HEK293T (cell line): ENCODE measurements around the gene MTA1.

Experiments
- CTCF ChIA-PET: fragments of 350-600 bp; formaldehyde crosslinking; extraction: SDS; loops from one replicate; lab custom pipeline; 2021; ENCODE audit warnings: antibody characterized with exemption, inconsistent platforms; lab: Yijun Ruan, JAX
- POLR2A ChIA-PET: fragments of 350-600 bp; formaldehyde crosslinking; extraction: SDS; loops from one replicate; lab custom pipeline; 2020; ENCODE audit warnings: antibody characterized with exemption, inconsistent platforms; lab: Yijun Ruan, JAX
- DNase-seq: peaks from one replicate; pipeline ENCODE4 v3.0.0; 2012; ENCODE audit warnings: mixed read lengths; ENCODE audit errors: extremely low spot score
- ARNT ChIP-seq: fragments of 450-650 bp; IDR thresholded peaks from 2 replicates; pipeline ENCODE4 v1.6.1; 2017; ENCODE audit warnings: mild to moderate bottlenecking
- BHLHE40 ChIP-seq: fragments of 450-650 bp; IDR thresholded peaks from 2 replicates; pipeline ENCODE4 v1.6.1; 2016; ENCODE audit warnings: mild to moderate bottlenecking, moderate library complexity, borderline replicate concordance
- CTBP1 ChIP-seq: fragments of 450-650 bp; IDR thresholded peaks from 2 replicates; pipeline ENCODE4 v1.6.1; 2016; ENCODE audit warnings: borderline replicate concordance
- ELF4 ChIP-seq: fragments of 450-650 bp; IDR thresholded peaks from 2 replicates; pipeline ENCODE4 v1.6.1; 2017; ENCODE audit warnings: antibody characterized with exemption
- FOXA1 ChIP-seq: fragments of 450-650 bp; IDR thresholded peaks from 2 replicates; pipeline ENCODE4 v1.6.1; 2016; ENCODE audit warnings: mild to moderate bottlenecking
- FOXK2 ChIP-seq: fragments of 450-650 bp; IDR thresholded peaks from 2 replicates; pipeline ENCODE4 v1.6.1; 2016; ENCODE audit warnings: mild to moderate bottlenecking
- FOXM1 ChIP-seq: fragments of 450-650 bp; IDR thresholded peaks from 2 replicates; pipeline ENCODE4 v1.6.1; 2017; ENCODE audit warnings: mild to moderate bottlenecking, borderline replicate concordance
- HDGF ChIP-seq: fragments of 450-650 bp; IDR thresholded peaks from 2 replicates; pipeline ENCODE4 v1.6.1; 2017; ENCODE audit warnings: antibody characterized with exemption, borderline replicate concordance
- L3MBTL2 ChIP-seq: fragments of 450-650 bp; conservative IDR thresholded peaks from 2 replicates; pipeline ENCODE4 v1.6.1; 2016; ENCODE audit warnings: mild to moderate bottlenecking
- LEF1 ChIP-seq: fragments of 450-650 bp; IDR thresholded peaks from 2 replicates; pipeline ENCODE4 v1.6.1; 2017; ENCODE audit warnings: mild to moderate bottlenecking, borderline replicate concordance
- NFRKB ChIP-seq: fragments of 450-650 bp; IDR thresholded peaks from 2 replicates; pipeline ENCODE4 v1.6.1; 2016; ENCODE audit warnings: mild to moderate bottlenecking, moderate library complexity
- PKNOX1 ChIP-seq: fragments of 450-650 bp; IDR thresholded peaks from 2 replicates; pipeline ENCODE4 v1.6.1; 2016
- SP1 ChIP-seq: fragments of 450-650 bp; IDR thresholded peaks from 2 replicates; pipeline ENCODE4 v1.6.1; 2017
- SUZ12 ChIP-seq: fragments of 450-650 bp; IDR thresholded peaks from 2 replicates; pipeline ENCODE4 v1.6.1; 2016; ENCODE audit warnings: mild to moderate bottlenecking
- TARDBP ChIP-seq: fragments of 450-650 bp; IDR thresholded peaks from 2 replicates; pipeline ENCODE4 v1.6.1; 2016
- ZNF384 ChIP-seq: fragments of 450-650 bp; IDR thresholded peaks from 2 replicates; pipeline ENCODE4 v1.6.1; 2016

The MTA1 gene

GRCh38 chr14:105450123-105450505 is 30.5 kb downstream of the MTA1 start:
- ChIA-PET CTCF (no interaction called here), POLR2A (no interaction called here)
- no peak for DNase-seq
- TF ChIP-seq SUZ12 (no peak), ZNF384 (no peak), TARDBP (no peak), L3MBTL2 (no peak), CTBP1 (no peak), SP1 (no peak), FOXA1 (no peak)

- DNase-seq = no peak
- TF ChIP-seq CTBP1 (no peak), FOXM1 (no peak), NFRKB (no peak), TARDBP (no peak), HDGF (no peak), ARNT (no peak), FOXA1 (no peak), SP1 (no peak), LEF1 (no peak), SUZ12 (no peak), FOXK2 (no peak), PKNOX1 (no peak), ZNF384 (no peak)
- CTCF ChIA-PET = no interaction called here
- POLR2A ChIA-PET = no interaction called here
Observed at GRCh38 chr14:105450864-105451720, 31.5 kb downstream of the MTA1 start.

- ChIA-PET POLR2A (interaction anchor here (1.1 kb wide), 1 partner anchor 28 kb away, joined by 3 read pairs; no protein-coding TSS in a partner anchor), CTCF (interaction anchor here (1.5 kb wide), 1 partner anchor 28 kb away, joined by 4 read pairs; no protein-coding TSS in a partner anchor)
- TF ChIP-seq ZNF384 (no peak), FOXA1 (no peak), SP1 (no peak), PKNOX1 (no peak), CTBP1 (no peak), L3MBTL2 (no peak), ELF4 (no peak), NFRKB (no peak), TARDBP (no peak), SUZ12 (no peak), BHLHE40 (no peak), FOXK2 (no peak), LEF1 (no peak), FOXM1 (no peak), HDGF (no peak), ARNT (no peak)
- no peak for DNase-seq
Observed at GRCh38 chr14:105452963-105453362, 33.3 kb downstream of the MTA1 start.

- TF ChIP-seq SP1 (no peak), FOXA1 (no peak), ZNF384 (no peak), CTBP1 (no peak), FOXM1 (no peak), HDGF (no peak), ARNT (no peak), NFRKB (no peak), SUZ12 (no peak), TARDBP (no peak), ELF4 (no peak), PKNOX1 (no peak), BHLHE40 (no peak), L3MBTL2 (no peak)
- CTCF ChIA-PET = interaction anchor here (1.5 kb wide), 1 partner anchor 27 kb away, joined by 4 read pairs; no protein-coding TSS in a partner anchor
Observed at GRCh38 chr14:105453847-105454246, 34.2 kb downstream of the MTA1 start.

GRCh38 chr14:105455086-105455640 is 35.5 kb downstream of the MTA1 start:
- DNase-seq = no peak
- CTCF ChIA-PET = interaction anchor here (0.9 kb wide), 1 partner anchor 25 kb away, joined by 3 read pairs; no protein-coding TSS in a partner anchor
- TF ChIP-seq HDGF (no peak), LEF1 (no peak), NFRKB (no peak), L3MBTL2 (no peak), FOXM1 (no peak), FOXK2 (no peak), CTBP1 (no peak), SP1 (no peak), ARNT (no peak), BHLHE40 (no peak), ELF4 (no peak), SUZ12 (no peak), ZNF384 (no peak), FOXA1 (no peak), PKNOX1 (no peak), TARDBP (no peak)
- POLR2A ChIA-PET = no interaction called here

More at GRCh38 chr14:105453847-105454246, 34.2 kb downstream of the MTA1 start:
- POLR2A ChIA-PET = interaction anchor here (1.1 kb wide), 1 partner anchor 27 kb away, joined by 3 read pairs; no protein-coding TSS in a partner anchor
- no peak for DNase-seq
